DND-41 (cell line): ENCODE results near the gene CCDC138.

Experiments
- ATAC-seq: fragments of 200-7000 bp; cut with Tn5 transposase; 3 replicates; pipeline ENCODE4 v1.9.1; 2021; ENCODE audit warnings: low read depth; ENCODE audit not compliant: insufficient read depth
- DNase-seq: peaks from one replicate; pipeline ENCODE4 v3.0.0-alpha.2; 2020
- H2AFZ ChIP-seq: 2 replicates; pipeline ENCODE4 v1.6.0; 2012; ENCODE audit warnings: low read depth, low read length
- H3K27ac ChIP-seq: 2 replicates; pipeline ENCODE4 v1.5.1; 2012; ENCODE audit warnings: low read length, inconsistent platforms
- H3K27me3 ChIP-seq: fragments of 200-600 bp; sonication (generic); 2 replicates; pipeline ENCODE4 v1.6.0; 2012; ENCODE audit warnings: low read length, mild to moderate bottlenecking, inconsistent platforms; ENCODE audit not compliant: insufficient read depth, poor library complexity
- H3K36me3 ChIP-seq: 2 replicates; pipeline ENCODE4 v1.5.1; 2012; ENCODE audit warnings: low read length, inconsistent platforms; ENCODE audit not compliant: insufficient read depth
- H3K4me1 ChIP-seq: 2 replicates; pipeline ENCODE4 v1.5.1; 2012; ENCODE audit warnings: mild to moderate bottlenecking, low read length; ENCODE audit not compliant: insufficient read depth
- H3K4me2 ChIP-seq: 2 replicates; pipeline ENCODE4 v1.6.0; 2012; ENCODE audit warnings: mild to moderate bottlenecking, moderate library complexity, low read length, inconsistent platforms; ENCODE audit not compliant: insufficient read depth
- H3K4me3 ChIP-seq, 2 experiments: fragments of 200-600 bp in 1 of 2; shearing (Covaris generic) in 1 of 2; 2 replicates each; pipeline ENCODE4 v1.5.1; 2012 to 2016; ENCODE audit warnings: inconsistent platforms in 2 of 2, low read length in 2 of 2, mild to moderate bottlenecking in 2 of 2, low read depth in 1 of 2, moderate library complexity in 1 of 2
- H3K79me2 ChIP-seq: 2 replicates; pipeline ENCODE4 v1.6.0; 2012; ENCODE audit warnings: low read length, inconsistent platforms; ENCODE audit not compliant: insufficient read depth
- H3K9ac ChIP-seq: 2 replicates; pipeline ENCODE4 v1.6.0; 2012; ENCODE audit warnings: low read depth, mild to moderate bottlenecking, inconsistent platforms, low read length, moderate library complexity
- H3K9me3 ChIP-seq: 2 replicates; pipeline ENCODE4 v1.5.1; 2012; ENCODE audit warnings: low read length, moderate library complexity, mild to moderate bottlenecking, inconsistent platforms; ENCODE audit not compliant: insufficient read depth, severe bottlenecking
- H4K20me1 ChIP-seq: 2 replicates; pipeline ENCODE4 v1.6.0; 2012; ENCODE audit warnings: low read length; ENCODE audit not compliant: insufficient read depth
- EZH2 ChIP-seq: IDR thresholded peaks from 3 replicates; pipeline ENCODE4 v1.6.1; 2012; ENCODE audit warnings: borderline replicate concordance, low read depth, mild to moderate bottlenecking, moderate library complexity, low read length, inconsistent platforms; ENCODE audit not compliant: severe bottlenecking
- TF ChIP-seq, protein P1 (sequence below): IDR thresholded peaks from 2 replicates; pipeline ENCODE4 v1.5.1; 2012; ENCODE audit warnings: borderline replicate concordance, low read length, moderate library complexity, mild to moderate bottlenecking; ENCODE audit not compliant: poor library complexity, severe bottlenecking; ENCODE audit errors: extremely low read depth

Gene CCDC138

DNA sequence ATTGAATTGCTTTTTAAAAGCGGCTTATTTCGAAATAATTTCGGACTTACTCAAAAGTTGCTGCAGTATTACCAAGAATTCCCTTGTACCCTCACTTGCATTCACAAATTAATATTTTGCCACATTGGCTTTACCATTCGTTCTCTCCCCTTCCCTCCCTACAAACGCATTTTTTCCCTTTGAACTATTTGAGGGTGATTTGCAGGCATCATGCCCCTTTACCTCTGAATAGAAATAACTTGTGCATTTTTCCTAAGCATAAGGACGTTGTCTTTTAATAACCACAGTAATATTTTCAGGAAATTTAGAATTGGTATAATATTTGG is 608 bp downstream of the CCDC138 start:
- Histone ChIP-seq H3K27ac (peak overlapping the region; percentile 98), H3K4me2 (peak overlapping the region; percentile 80), H3K4me3 (peak overlapping the region; percentile 37 to 65), H3K4me1 (peaks cover 74% of the 10 kb centered on the region), H3K36me3 (peaks cover 59% of the 10 kb centered on the region), H3K79me2 (peaks cover 97% of the 10 kb centered on the region), H4K20me1 (peaks cover 15% of the 10 kb centered on the region; the same call in 1 of the 2 replicates), H3K9ac (peak overlapping the region; percentile 77), H3K27me3 (no peaks in the 10 kb centered on the region), H3K9me3 (no peaks in the 10 kb centered on the region), H2AFZ (peak overlapping the region; percentile 80)
- no peak for ATAC-seq
- TF ChIP-seq, protein P1, sequence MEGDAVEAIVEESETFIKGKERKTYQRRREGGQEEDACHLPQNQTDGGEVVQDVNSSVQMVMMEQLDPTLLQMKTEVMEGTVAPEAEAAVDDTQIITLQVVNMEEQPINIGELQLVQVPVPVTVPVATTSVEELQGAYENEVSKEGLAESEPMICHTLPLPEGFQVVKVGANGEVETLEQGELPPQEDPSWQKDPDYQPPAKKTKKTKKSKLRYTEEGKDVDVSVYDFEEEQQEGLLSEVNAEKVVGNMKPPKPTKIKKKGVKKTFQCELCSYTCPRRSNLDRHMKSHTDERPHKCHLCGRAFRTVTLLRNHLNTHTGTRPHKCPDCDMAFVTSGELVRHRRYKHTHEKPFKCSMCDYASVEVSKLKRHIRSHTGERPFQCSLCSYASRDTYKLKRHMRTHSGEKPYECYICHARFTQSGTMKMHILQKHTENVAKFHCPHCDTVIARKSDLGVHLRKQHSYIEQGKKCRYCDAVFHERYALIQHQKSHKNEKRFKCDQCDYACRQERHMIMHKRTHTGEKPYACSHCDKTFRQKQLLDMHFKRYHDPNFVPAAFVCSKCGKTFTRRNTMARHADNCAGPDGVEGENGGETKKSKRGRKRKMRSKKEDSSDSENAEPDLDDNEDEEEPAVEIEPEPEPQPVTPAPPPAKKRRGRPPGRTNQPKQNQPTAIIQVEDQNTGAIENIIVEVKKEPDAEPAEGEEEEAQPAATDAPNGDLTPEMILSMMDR: no peak
- no peak for TF ChIP-seq EZH2
- DNase-seq: no peak

DNA sequence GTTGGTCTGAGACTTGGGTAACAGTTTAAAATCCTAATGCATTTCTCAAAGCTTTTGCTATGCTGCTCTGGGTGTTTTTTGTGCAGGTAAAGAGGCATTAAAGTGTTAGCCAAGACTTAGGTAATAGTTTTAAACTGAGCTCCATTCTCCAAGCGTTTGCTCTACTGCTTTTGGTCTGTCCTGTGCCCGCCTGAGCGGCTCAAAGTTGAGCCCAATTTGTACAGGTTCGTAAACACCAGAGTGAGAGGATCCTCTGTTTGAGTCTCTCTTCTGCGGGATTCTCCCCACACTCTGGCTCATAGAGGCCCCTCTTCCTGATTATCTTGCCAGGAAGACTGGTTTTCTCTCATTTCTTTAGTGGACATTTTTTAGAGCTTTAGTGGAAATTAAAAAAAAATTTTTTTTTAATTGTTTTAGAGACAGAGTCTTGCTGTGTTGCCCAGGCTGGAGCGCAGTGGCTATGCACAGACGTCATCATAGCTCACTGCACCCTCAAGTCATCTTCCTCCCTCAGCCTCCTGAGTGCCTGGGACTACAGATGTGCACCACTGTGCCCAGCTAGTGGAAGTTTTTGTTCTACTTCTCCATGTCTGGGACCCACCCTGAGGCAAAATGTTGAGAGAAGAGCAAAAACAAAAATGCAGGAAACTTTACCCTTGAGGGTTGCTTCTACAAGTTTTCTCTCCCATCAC is 16.6 kb downstream of the CCDC138 start:
- no peak for DNase-seq
- Histone ChIP-seq H3K9ac (no peak overlapping the region), H3K36me3 (peaks cover 76% of the 10 kb centered on the region), H2AFZ (no peak overlapping the region), H3K4me2 (peak overlapping the region; percentile 32; the same call in 1 of the 2 replicates), H3K4me1 (peaks cover 15% of the 10 kb centered on the region), H3K9me3 (peaks cover 14% of the 10 kb centered on the region), H3K27ac (peak overlapping the region; percentile 47; the same call in 1 of the 2 replicates), H4K20me1 (peaks cover 41% of the 10 kb centered on the region; the same call in 1 of the 2 replicates), H3K79me2 (peaks cover 77% of the 10 kb centered on the region), H3K27me3 (no peaks in the 10 kb centered on the region), H3K4me3 (no peak overlapping the region)
- ATAC-seq: peak; percentile 33; the same call in 1 of the 3 replicates
- no peak for TF ChIP-seq EZH2
- TF ChIP-seq, protein P1: no peak

DNA sequence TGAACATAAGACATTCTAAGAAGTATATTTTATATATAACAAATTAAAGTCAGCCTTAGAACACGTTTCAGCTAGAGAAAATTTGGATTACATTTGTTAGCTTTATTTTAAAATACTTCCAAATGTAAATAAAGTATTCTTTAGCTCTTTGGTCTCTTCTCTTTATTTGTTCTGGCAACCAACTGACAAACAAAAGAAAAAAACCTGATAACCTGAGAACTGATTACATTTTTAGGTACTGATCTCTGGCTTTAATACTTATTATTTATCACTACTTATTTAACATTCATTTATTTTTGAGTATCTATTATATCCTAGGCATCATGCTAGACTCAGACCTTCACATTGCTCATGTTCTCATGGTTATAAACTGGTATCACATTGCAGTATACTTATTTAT is 18.5 kb downstream of the CCDC138 start:
- DNase-seq: no peak
- peaks cover 21% of the 10 kb centered on the region for H3K9me3 ChIP-seq

More for the DNA sequence above, 18.5 kb downstream of the CCDC138 start:
- peaks cover 34% of the 10 kb centered on the region for H4K20me1 ChIP-seq
- no peak for ATAC-seq
- TF ChIP-seq, protein P1: no peak
- TF ChIP-seq EZH2: no peak
- no peaks in the 10 kb centered on the region for H3K27me3 ChIP-seq
- no peak overlapping the region for H3K4me3 ChIP-seq
- H3K36me3 ChIP-seq: peaks cover 76% of the 10 kb centered on the region
- H3K4me2 ChIP-seq: no peak overlapping the region
- H3K27ac ChIP-seq: no peak overlapping the region
- no peak overlapping the region for H3K9ac ChIP-seq
- H2AFZ ChIP-seq: no peak overlapping the region
- peaks cover 4% of the 10 kb centered on the region for H3K4me1 ChIP-seq
- peaks cover 77% of the 10 kb centered on the region for H3K79me2 ChIP-seq
